Spleen (tissue), 11 donors: ENCODE measurements around the gene RAD51B. TPM values are rescaled to one million over a fixed set of nuclear protein-coding genes. Genes with fewer than 3 reads are reported as not detected.
A peak's percentile ranks its signal among the peaks of the same experiment; 100 is the strongest.
"Not testable (repeated sequence)": the region's sequence is repeated elsewhere in the genome, so short reads cannot be mapped to it uniquely, and the experiment has no call there.

Experiments
- DNase-seq: peaks from one replicate; pipeline ENCODE4 v3.0.0-alpha.2; 2020
- H3K27ac ChIP-seq, 8 donors: fragments of 200-600 bp; sonication (generic) in 7 of 8; 1 replicate in 4 of 8; 2 replicates in 4 of 8; pipeline versions ENCODE4 v1.5.0 to v1.8.0; 2016 to 2021; ENCODE audit warnings: inconsistent platforms in 4 of 8, mild to moderate bottlenecking in 4 of 8, moderate library complexity in 1 of 8
- H3K27me3 ChIP-seq, 7 donors: fragments of 200-600 bp; sonication (generic) in 6 of 7; replicated peaks in 1 of 7; 1 replicate in 4 of 7; 2 replicates in 3 of 7; pipeline versions ENCODE4 v1.5.0 to v1.8.0; 2016 to 2021; ENCODE audit warnings: inconsistent platforms in 3 of 7, mild to moderate bottlenecking in 1 of 7
- H3K36me3 ChIP-seq, 6 donors: fragments of 200-600 bp; sonication (generic) in 5 of 6; 1 replicate in 4 of 6; 2 replicates in 2 of 6; pipeline versions ENCODE4 v1.5.0 to v1.8.0; 2016 to 2021; ENCODE audit warnings: inconsistent platforms in 2 of 6
- H3K4me1 ChIP-seq, 6 donors: fragments of 200-600 bp; sonication (generic) in 5 of 6; 1 replicate in 3 of 6; 2 replicates in 3 of 6; pipeline versions ENCODE4 v1.5.0 to v1.8.0; 2016 to 2021; ENCODE audit warnings: inconsistent platforms in 3 of 6
- H3K4me3 ChIP-seq, 8 donors: fragments of 200-600 bp; sonication (generic) in 7 of 8; 1 replicate in 4 of 8; 2 replicates in 4 of 8; pipeline versions ENCODE4 v1.5.0 to v1.8.0; 2016 to 2021; ENCODE audit warnings: inconsistent platforms in 4 of 8, mild to moderate bottlenecking in 4 of 8, moderate library complexity in 2 of 8
- H3K9me3 ChIP-seq, 8 donors: fragments of 200-600 bp; sonication (generic) in 7 of 8; 1 replicate in 4 of 8; 2 replicates in 4 of 8; pipeline versions ENCODE4 v1.5.0 to v1.8.0; 2016 to 2021; ENCODE audit warnings: inconsistent platforms in 4 of 8
- CTCF ChIP-seq, 11 experiments: fragments of 200-600 bp in 7 of 11; fragments of 450-650 bp in 4 of 11; sonication (generic) in 4 of 11; IDR thresholded peaks in 8 of 11; conservative IDR thresholded peaks in 3 of 11; 1 replicate in 7 of 11; 2 replicates in 4 of 11; pipeline versions ENCODE4 v1.4.0 to v1.8.0; 2016 to 2021; ENCODE audit warnings: antibody characterized with exemption in 11 of 11, inconsistent platforms in 4 of 11, mild to moderate bottlenecking in 1 of 11
- POLR2A ChIP-seq, 3 donors: fragments of 450-650 bp; IDR thresholded peaks; one replicate each; pipeline ENCODE4 v1.5.1; 2017; ENCODE audit warnings: antibody characterized with exemption in 3 of 3, mild to moderate bottlenecking in 1 of 3
- POLR2AphosphoS5 ChIP-seq, 3 donors: sonication (generic); formaldehyde crosslinking; IDR thresholded peaks; one replicate each; pipeline ENCODE4 v1.5.1; 2017; ENCODE audit warnings: antibody characterized with exemption in 3 of 3
- WGBS, 5 donors: extraction: QIAGEN DNeasy Blood & Tissue Kit in 3 of 5; methylation state at CpG; one replicate each; pipeline versions ENCODE4 v1.1.5 to v1.1.7; 2013 to 2018; 5-methylcytosine and 5-hydroxymethylcytosine counted together
- intact Hi-C: fragments of 100-400 bp; cut with DNase I; formaldehyde crosslinking; loops from one replicate; pipeline ENCODE4 v1.15.0; 2023; ENCODE audit warnings: low total_unique reads
- polyA plus RNA-seq, 3 donors: library from polyadenylated mRNA; stranded (reverse); fragments of 200-250 nt; gene quantifications; one replicate each; pipeline ENCODE4 v1.2.1, GENCODE V29; 2013
- total RNA-seq, 7 donors: library from RNA; depleted of rRNA in 3 of 7; stranded (reverse); fragments of >200 nt in 3 of 7; fragmentation: NEBNext Ultra II Directional in 4 of 7; extraction: Animal tissue kit (Norgen Biotek cat#: 25700) in 4 of 7; gene quantifications; one replicate each; pipeline versions ENCODE4 v1.1.0 to v1.2.1, GENCODE V29; 2016 to 2021
- donor health status: healthy with polysubstance abuse.
- donor health status: DM: no; HTN: no; CAD: no; lungs with moderate emphysema.
- donor health status: DM: no; HTN: no; CAD: no.
- donor health status: Bipolar disorder and iron deficiency.
- donor health status: healthy.
- donor health status: DM: no; HTN: no; CAD: no.
- donor health status: DM: yes; HTN: yes; CAD: no.

RAD51B gene
- total and polyA plus RNA-seq, 10 donors, result 4.2 to 43.7 (median 29.8) TPM

GRCh38 chr14:68285421-68286179, 466.0 kb downstream of the RAD51B start:
- Histone ChIP-seq H3K4me3 (no peak overlapping the region), H3K36me3 (no peaks in the 10 kb centered on the region), H3K27ac (peak overlapping the region; percentile 72 to 94 (median 86)), H3K4me1 (peaks cover 37 to 86% (median 59%) of the 10 kb centered on the region in 6 donors), H3K9me3 (no peaks in the 10 kb centered on the region), H3K27me3 (no peaks in the 10 kb centered on the region)
- peak in 2 of 3 donors; percentile 15 to 67 for TF ChIP-seq POLR2AphosphoS5 (IDR thresholded peaks at IDR 0.05)
- no peak for TF ChIP-seq POLR2A (IDR thresholded peaks at IDR 0.05)
- intact Hi-C loops, result no loop called here
- DNase-seq, result peak; percentile 78
- whole genome bisulfite sequencing, 5 donors, result 28 to 49% (median 40%) methylated on average over 11 of the region's 11 CpGs

- H3K9me3 ChIP-seq, result no peaks in the 10 kb centered on the region
- H3K4me1 ChIP-seq, result peaks cover 35 to 86% (median 53%) of the 10 kb centered on the region in 6 donors
These were observed 467.1 kb downstream of the RAD51B start for GRCh38 chr14:68286667-68287066.

GRCh38 chr14:68289452-68289851, 469.9 kb downstream of the RAD51B start:
- intact Hi-C loops, H3K36me3 ChIP-seq, H3K27ac ChIP-seq, H3K27me3 ChIP-seq, H3K4me3 ChIP-seq, DNase-seq, H3K9me3 ChIP-seq: not testable (repeated sequence)
- WGBS, 5 donors, result 95 to 97% (median 97%) methylated on average over 3 of the region's 3 CpGs
- peaks cover 34 to 86% (median 53%) of the 10 kb centered on the region in 6 donors for H3K4me1 ChIP-seq

More at GRCh38 chr14:68286667-68287066, 467.1 kb downstream of the RAD51B start:
- intact Hi-C loops, result no loop called here
- Histone ChIP-seq H3K27me3 (no peaks in the 10 kb centered on the region), H3K4me3 (no peak overlapping the region), H3K36me3 (no peaks in the 10 kb centered on the region), H3K27ac (peak overlapping the region in 6 of 8 donors; percentile 72 to 94 (median 88))
- no peak for DNase-seq
- TF ChIP-seq POLR2A (IDR thresholded peaks at IDR 0.05), result no peak
- TF ChIP-seq CTCF (IDR thresholded peaks at IDR 0.05 in 8 of 11, conservative IDR thresholded peaks at IDR 0.05 in 3 of 11), result no peak
- no peak for TF ChIP-seq POLR2AphosphoS5 (IDR thresholded peaks at IDR 0.05)

GRCh38 chr14:68291820-68292219, 472.2 kb downstream of the RAD51B start:
- intact Hi-C loops, result no loop called here
- H3K36me3 ChIP-seq, result no peaks in the 10 kb centered on the region
- H3K27me3 ChIP-seq, result no peaks in the 10 kb centered on the region
- TF ChIP-seq POLR2A (IDR thresholded peaks at IDR 0.05) (no peak), POLR2AphosphoS5 (IDR thresholded peaks at IDR 0.05) (no peak), CTCF (IDR thresholded peaks at IDR 0.05 in 8 of 11, conservative IDR thresholded peaks at IDR 0.05 in 3 of 11) (no peak)
- no peak overlapping the region for H3K4me3 ChIP-seq
- peaks cover 30 to 82% (median 47%) of the 10 kb centered on the region in 6 donors for H3K4me1 ChIP-seq
- H3K27ac ChIP-seq, result peak overlapping the region in 5 of 8 donors; percentile 55 to 80 (median 63)
- no peaks in the 10 kb centered on the region for H3K9me3 ChIP-seq
- no peak for DNase-seq
- 94 to 100% (median 97%) methylated on average over 2 of the region's 2 CpGs for WGBS, 5 donors

- whole genome bisulfite sequencing, 5 donors, result 79 to 89% (median 84%) methylated on average over 7 of the region's 7 CpGs
- Histone ChIP-seq H3K27ac (peak overlapping the region in 7 of 8 donors; percentile 6 to 80 (median 62)), H3K27me3 (no peaks in the 10 kb centered on the region), H3K4me3 (no peak overlapping the region), H3K4me1 (peaks cover 30 to 80% (median 46%) of the 10 kb centered on the region in 6 donors), H3K9me3 (no peaks in the 10 kb centered on the region), H3K36me3 (no peaks in the 10 kb centered on the region)
- intact Hi-C loops, result no loop called here
- DNase-seq, result no peak
- TF ChIP-seq POLR2AphosphoS5 (IDR thresholded peaks at IDR 0.05), result no peak
- no peak for TF ChIP-seq POLR2A (IDR thresholded peaks at IDR 0.05)
- no peak for TF ChIP-seq CTCF (IDR thresholded peaks at IDR 0.05 in 8 of 11, conservative IDR thresholded peaks at IDR 0.05 in 3 of 11)
These were observed 473.0 kb downstream of the RAD51B start for GRCh38 chr14:68292441-68293215.
